ENCODE results near the gene EHD3.

Gene EHD3

GRCh38 chr2:31230751-31231150 lies 3.2 kb upstream of the EHD3 start:
- Histone ChIP-seq H3K27me3 (replicated peaks; ENCODE audit: insufficient read depth, low read length) (no peaks in the 10 kb centered on the region), H3K9me3 (replicated peaks; ENCODE audit: insufficient read depth, low read length) (no peaks in the 10 kb centered on the region), H3K4me3 (ENCODE audit: low read length) (no peak overlapping the region), H3K36me3 (replicated peaks; ENCODE audit: insufficient read depth, low read length) (no peaks in the 10 kb centered on the region), H3K9me2 (replicated peaks; ENCODE audit: insufficient read depth, low read length) (no peaks in the 10 kb centered on the region), H4K20me1 (ENCODE audit: insufficient read depth, low read length) (no peaks in the 10 kb centered on the region), H3K4me2 (ENCODE audit: low read depth, low read length) (no peak overlapping the region), H3K4me1 (ENCODE audit: low read length) (peaks cover 35% of the 10 kb centered on the region), H2AFZ (ENCODE audit: low read length) (no peak overlapping the region), H3K79me2 (ENCODE audit: low read length) (no peaks in the 10 kb centered on the region), H3F3A (ENCODE audit: insufficient read depth, low read length) (0 out of 2 replicates have a peak, but pooled peaks cover 2% of the 10 kb centered on the region), H3K27ac (ENCODE audit: low read length) (no peak overlapping the region), H3K9ac (ENCODE audit: low read length) (no peak overlapping the region)
- no peak for DNase-seq
- no peak for TF ChIP-seq EZH2 (optimal IDR thresholded peaks at IDR 0.05; ENCODE audit: low read depth, low read length)
- TF ChIP-seq, protein P1, sequence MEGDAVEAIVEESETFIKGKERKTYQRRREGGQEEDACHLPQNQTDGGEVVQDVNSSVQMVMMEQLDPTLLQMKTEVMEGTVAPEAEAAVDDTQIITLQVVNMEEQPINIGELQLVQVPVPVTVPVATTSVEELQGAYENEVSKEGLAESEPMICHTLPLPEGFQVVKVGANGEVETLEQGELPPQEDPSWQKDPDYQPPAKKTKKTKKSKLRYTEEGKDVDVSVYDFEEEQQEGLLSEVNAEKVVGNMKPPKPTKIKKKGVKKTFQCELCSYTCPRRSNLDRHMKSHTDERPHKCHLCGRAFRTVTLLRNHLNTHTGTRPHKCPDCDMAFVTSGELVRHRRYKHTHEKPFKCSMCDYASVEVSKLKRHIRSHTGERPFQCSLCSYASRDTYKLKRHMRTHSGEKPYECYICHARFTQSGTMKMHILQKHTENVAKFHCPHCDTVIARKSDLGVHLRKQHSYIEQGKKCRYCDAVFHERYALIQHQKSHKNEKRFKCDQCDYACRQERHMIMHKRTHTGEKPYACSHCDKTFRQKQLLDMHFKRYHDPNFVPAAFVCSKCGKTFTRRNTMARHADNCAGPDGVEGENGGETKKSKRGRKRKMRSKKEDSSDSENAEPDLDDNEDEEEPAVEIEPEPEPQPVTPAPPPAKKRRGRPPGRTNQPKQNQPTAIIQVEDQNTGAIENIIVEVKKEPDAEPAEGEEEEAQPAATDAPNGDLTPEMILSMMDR (IDR thresholded peaks at IDR 0.05; ENCODE audit: low read length), result no peak

DNA sequence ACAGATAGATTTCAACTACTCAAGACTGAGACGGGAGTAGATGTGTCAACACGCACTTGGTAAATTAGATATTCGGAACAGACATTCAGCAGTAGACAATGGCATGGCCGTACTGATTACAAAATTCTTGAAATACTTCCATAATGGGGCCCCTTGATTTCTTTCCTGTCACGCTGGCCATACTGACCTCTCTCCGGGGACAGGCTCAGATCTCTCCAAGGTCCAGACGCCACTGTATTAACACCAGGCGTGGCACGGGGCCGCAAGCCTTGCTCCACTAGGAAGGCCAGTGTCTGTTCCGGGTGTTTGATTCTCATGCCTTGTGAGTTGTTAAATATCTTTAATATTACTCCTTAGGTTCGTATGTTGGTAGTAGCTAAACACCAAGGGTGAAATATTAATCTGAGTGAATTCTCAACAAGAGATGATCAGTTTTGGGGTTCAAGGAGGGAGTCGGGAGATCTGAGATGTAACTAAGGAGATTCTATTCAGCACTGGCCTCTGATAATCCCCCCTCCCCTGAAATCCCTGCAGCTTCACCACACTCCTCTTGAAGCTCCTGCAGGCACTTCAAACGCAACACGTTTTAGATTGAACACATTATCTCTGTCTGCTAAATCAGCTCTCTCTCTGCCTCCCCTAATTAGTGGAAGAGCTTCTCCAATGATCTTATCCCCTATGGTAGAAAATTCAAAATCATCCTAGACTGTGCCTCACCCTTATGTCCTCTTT lies 2.2 kb upstream of the EHD3 start:
- Histone ChIP-seq H3K4me3 (ENCODE audit: low read length) (no peak overlapping the region), H3K4me1 (ENCODE audit: low read length) (peaks cover 35% of the 10 kb centered on the region)

GRCh38 chr2:31232586-31232985 lies 1.4 kb upstream of the EHD3 start:
- Histone ChIP-seq H3K4me3 (ENCODE audit: low read length) (no peak overlapping the region), H3K9ac (ENCODE audit: low read length) (no peak overlapping the region), H3K9me3 (replicated peaks; ENCODE audit: insufficient read depth, low read length) (no peaks in the 10 kb centered on the region), H3K4me1 (ENCODE audit: low read length) (peaks cover 35% of the 10 kb centered on the region), H2AFZ (ENCODE audit: low read length) (no peak overlapping the region), H3K27ac (ENCODE audit: low read length) (no peak overlapping the region), H3K27me3 (replicated peaks; ENCODE audit: insufficient read depth, low read length) (no peaks in the 10 kb centered on the region), H3F3A (ENCODE audit: insufficient read depth, low read length) (0 out of 2 replicates have a peak, but pooled peaks cover 2% of the 10 kb centered on the region), H4K20me1 (ENCODE audit: insufficient read depth, low read length) (no peaks in the 10 kb centered on the region), H3K36me3 (replicated peaks; ENCODE audit: insufficient read depth, low read length) (no peaks in the 10 kb centered on the region), H3K4me2 (ENCODE audit: low read depth, low read length) (peak overlapping the region; percentile 73), H3K79me2 (ENCODE audit: low read length) (no peaks in the 10 kb centered on the region), H3K9me2 (replicated peaks; ENCODE audit: insufficient read depth, low read length) (no peaks in the 10 kb centered on the region)
- DNase-seq, result no peak
- TF ChIP-seq EZH2phosphoT487 (IDR thresholded peaks at IDR 0.05; ENCODE audit: low read length) (no peak), EZH2 (optimal IDR thresholded peaks at IDR 0.05; ENCODE audit: low read depth, low read length) (no peak)
- TF ChIP-seq, protein P1 (IDR thresholded peaks at IDR 0.05; ENCODE audit: low read length), result no peak

More for the DNA sequence above, 2.2 kb upstream of the EHD3 start:
- H3K36me3 ChIP-seq (replicated peaks; ENCODE audit: insufficient read depth, low read length), result no peaks in the 10 kb centered on the region
- H3K4me2 ChIP-seq (ENCODE audit: low read depth, low read length), result no peak overlapping the region
- no peaks in the 10 kb centered on the region for H3K9me2 ChIP-seq (replicated peaks; ENCODE audit: insufficient read depth, low read length)
- no peaks in the 10 kb centered on the region for H3K9me3 ChIP-seq (replicated peaks; ENCODE audit: insufficient read depth, low read length)
- H4K20me1 ChIP-seq (ENCODE audit: insufficient read depth, low read length), result no peaks in the 10 kb centered on the region
- H3F3A ChIP-seq (ENCODE audit: insufficient read depth, low read length), result 0 out of 2 replicates have a peak, but pooled peaks cover 2% of the 10 kb centered on the region
- no peaks in the 10 kb centered on the region for H3K27me3 ChIP-seq (replicated peaks; ENCODE audit: insufficient read depth, low read length)
- H3K79me2 ChIP-seq (ENCODE audit: low read length), result no peaks in the 10 kb centered on the region
- H2AFZ ChIP-seq (ENCODE audit: low read length), result no peak overlapping the region
- DNase-seq, result no peak
- H3K9ac ChIP-seq (ENCODE audit: low read length), result no peak overlapping the region
- no peak for TF ChIP-seq EZH2phosphoT487 (IDR thresholded peaks at IDR 0.05; ENCODE audit: low read length)
- no peak for TF ChIP-seq EZH2 (optimal IDR thresholded peaks at IDR 0.05; ENCODE audit: low read depth, low read length)
- TF ChIP-seq, protein P1 (IDR thresholded peaks at IDR 0.05; ENCODE audit: low read length), result no peak
- H3K27ac ChIP-seq (ENCODE audit: low read length), result no peak overlapping the region

Measured in MM.1S (cell line).